ENCODE measurements around the gene ACOT7. TPM values are rescaled to one million over a fixed set of nuclear protein-coding genes. Genes with fewer than 3 reads are reported as not detected.
"Not testable (repeated sequence)": the region's sequence is repeated elsewhere in the genome, so short reads cannot be mapped to it uniquely, and the experiment has no call there.

Gene ACOT7
- total RNA-seq, 1 experiment from 2014 or later = 94.4 TPM

GRCh38 chr1:6372236-6372635 is 21.3 kb downstream of the ACOT7 start:
- in situ Hi-C loops (cut with HindIII; ENCODE audit: low sequenced_read_pairs); DNase-seq (ENCODE audit: low spot score): not testable (repeated sequence)

- no peak for DNase-seq (ENCODE audit: low spot score)
- in situ Hi-C loops (cut with HindIII; ENCODE audit: low sequenced_read_pairs) = no loop called here
Measured at GRCh38 chr1:6370006-6370405, 23.6 kb downstream of the ACOT7 start.

- DNase-seq (ENCODE audit: low spot score) = peak; percentile 61
- in situ Hi-C loops (cut with HindIII; ENCODE audit: low sequenced_read_pairs) = no loop called here
Measured at GRCh38 chr1:6367381-6368012, 26.1 kb downstream of the ACOT7 start.

GRCh38 chr1:6365047-6365446 is 28.5 kb downstream of the ACOT7 start:
- no peak for DNase-seq (ENCODE audit: low spot score)
- in situ Hi-C loops (cut with HindIII; ENCODE audit: low sequenced_read_pairs) = no loop called here

- in situ Hi-C loops (cut with HindIII; ENCODE audit: low sequenced_read_pairs) = not testable (repeated sequence)
- peak; percentile 73 for DNase-seq (ENCODE audit: low spot score)
Measured at GRCh38 chr1:6363085-6363884, 30.3 kb downstream of the ACOT7 start.

GRCh38 chr1:6361124-6361775 is 32.3 kb downstream of the ACOT7 start:
- no peak for DNase-seq (ENCODE audit: low spot score)
- in situ Hi-C loops (cut with HindIII; ENCODE audit: low sequenced_read_pairs) = no loop called here

- DNase-seq (ENCODE audit: low spot score) = no peak
- in situ Hi-C loops (cut with HindIII; ENCODE audit: low sequenced_read_pairs) = no loop called here
Measured at GRCh38 chr1:6360517-6361070, 33.0 kb downstream of the ACOT7 start.

- in situ Hi-C loops (cut with HindIII; ENCODE audit: low sequenced_read_pairs) = no loop called here
- DNase-seq (ENCODE audit: low spot score) = no peak
Measured at GRCh38 chr1:6360117-6360496, 33.5 kb downstream of the ACOT7 start.

GRCh38 chr1:6359216-6360116 is 34.1 kb downstream of the ACOT7 start:
- in situ Hi-C loops (cut with HindIII; ENCODE audit: low sequenced_read_pairs) = no loop called here
- no peak for DNase-seq (ENCODE audit: low spot score)

- DNase-seq (ENCODE audit: low spot score) = no peak
- in situ Hi-C loops (cut with HindIII; ENCODE audit: low sequenced_read_pairs) = no loop called here
Measured at GRCh38 chr1:6358757-6359201, 34.8 kb downstream of the ACOT7 start.

GRCh38 chr1:6358144-6358624 is 35.4 kb downstream of the ACOT7 start:
- no peak for DNase-seq (ENCODE audit: low spot score)
- in situ Hi-C loops (cut with HindIII; ENCODE audit: low sequenced_read_pairs) = no loop called here

GRCh38 chr1:6357243-6357936 is 36.2 kb downstream of the ACOT7 start:
- DNase-seq (ENCODE audit: low spot score) = no peak
- in situ Hi-C loops (cut with HindIII; ENCODE audit: low sequenced_read_pairs) = no loop called here

GRCh38 chr1:6355621-6356020 is 37.9 kb downstream of the ACOT7 start:
- no peak for DNase-seq (ENCODE audit: low spot score)
- in situ Hi-C loops (cut with HindIII; ENCODE audit: low sequenced_read_pairs) = no loop called here

- no peak for DNase-seq (ENCODE audit: low spot score)
- in situ Hi-C loops (cut with HindIII; ENCODE audit: low sequenced_read_pairs) = no loop called here
Measured at GRCh38 chr1:6354659-6355317, 38.8 kb downstream of the ACOT7 start.

GRCh38 chr1:6353955-6354658 is 39.5 kb downstream of the ACOT7 start:
- peak; percentile 37 for DNase-seq (ENCODE audit: low spot score)
- in situ Hi-C loops (cut with HindIII; ENCODE audit: low sequenced_read_pairs) = no loop called here

- in situ Hi-C loops (cut with HindIII; ENCODE audit: low sequenced_read_pairs) = no loop called here
Measured at GRCh38 chr1:6353619-6353954, 40.0 kb downstream of the ACOT7 start.

GRCh38 chr1:6352138-6352563 is 41.4 kb downstream of the ACOT7 start:
- in situ Hi-C loops (cut with HindIII; ENCODE audit: low sequenced_read_pairs) = no loop called here
- no peak for DNase-seq (ENCODE audit: low spot score)

More at GRCh38 chr1:6353619-6353954, 40.0 kb downstream of the ACOT7 start:
- DNase-seq (ENCODE audit: low spot score) = no peak
